Astrocyte (in vitro differentiated cells and primary cell): Measurements from ENCODE around the gene PRIM2. TPM values are rescaled to one million over a fixed set of nuclear protein-coding genes. Genes with fewer than 3 reads are reported as not detected.
"Not testable (repeated sequence)": the region's sequence is repeated elsewhere in the genome, so short reads cannot be mapped to it uniquely, and the experiment has no call there.

ENCODE experiments used
- DNase-seq: peaks from one replicate; pipeline ENCODE4 v3.0.0-alpha.2; 2010; ENCODE audit warnings: low read depth
- FAIRE-seq: peaks from 2 replicates; lab custom pipeline; 2011; peaks lifted over from hg19 to GRCh38; lab: Jason Lieb, UNC
- H2AFZ ChIP-seq: 2 replicates; pipeline ENCODE4 v1.6.0; 2012; ENCODE audit warnings: low read depth, low read length, inconsistent platforms
- H3K27ac ChIP-seq: 2 replicates; pipeline ENCODE4 v1.5.1; 2011; ENCODE audit warnings: low read depth, low read length, inconsistent platforms
- H3K27me3 ChIP-seq: 2 replicates; pipeline ENCODE4 v1.6.0; 2011; ENCODE audit warnings: low read length, inconsistent platforms; ENCODE audit not compliant: insufficient read depth
- H3K36me3 ChIP-seq: 2 replicates; pipeline ENCODE4 v1.5.1; 2011; ENCODE audit warnings: low read length, inconsistent platforms; ENCODE audit not compliant: insufficient read depth
- H3K4me1 ChIP-seq: 2 replicates; pipeline ENCODE4 v1.5.1; 2011; ENCODE audit warnings: low read length, inconsistent platforms; ENCODE audit not compliant: insufficient read depth
- H3K4me2 ChIP-seq: 2 replicates; pipeline ENCODE4 v1.6.0; 2012; ENCODE audit warnings: low read length, inconsistent platforms
- H3K4me3 ChIP-seq: 2 replicates; pipeline ENCODE4 v1.5.1; 2011; ENCODE audit warnings: low read depth, mild to moderate bottlenecking, low read length, inconsistent platforms; ENCODE audit not compliant: insufficient read depth
- H3K79me2 ChIP-seq: 2 replicates; pipeline ENCODE4 v1.6.0; 2012; ENCODE audit warnings: mild to moderate bottlenecking, low read length, inconsistent platforms; ENCODE audit not compliant: insufficient read depth
- H3K9ac ChIP-seq: 2 replicates; pipeline ENCODE4 v1.6.0; 2012; ENCODE audit warnings: mild to moderate bottlenecking, low read length, inconsistent platforms
- H3K9me3 ChIP-seq: 2 replicates; pipeline ENCODE4 v1.5.1; 2012; ENCODE audit warnings: low read depth, mild to moderate bottlenecking, low read length, inconsistent platforms; ENCODE audit not compliant: insufficient read depth
- H4K20me1 ChIP-seq: 2 replicates; pipeline ENCODE4 v1.6.0; 2012; ENCODE audit warnings: low read length, inconsistent platforms; ENCODE audit not compliant: insufficient read depth
- H3K27ac Mint-ChIP-seq: one replicate; pipeline ENCODE4 v1.8.0; 2021; ENCODE audit warnings: mild to moderate bottlenecking, mixed read lengths; ENCODE audit not compliant: unreplicated experiment
- H3K27me3 Mint-ChIP-seq: one replicate; pipeline ENCODE4 v1.8.0; 2021; ENCODE audit warnings: low read depth, mixed read lengths; ENCODE audit not compliant: unreplicated experiment
- H3K36me3 Mint-ChIP-seq: one replicate; pipeline ENCODE4 v1.8.0; 2021; ENCODE audit warnings: low read depth, mixed read lengths; ENCODE audit not compliant: unreplicated experiment
- H3K4me1 Mint-ChIP-seq: one replicate; pipeline ENCODE4 v1.8.0; 2021; ENCODE audit warnings: low read depth, mixed read lengths; ENCODE audit not compliant: unreplicated experiment
- H3K4me3 Mint-ChIP-seq: one replicate; pipeline ENCODE4 v1.8.0; 2021; ENCODE audit warnings: mild to moderate bottlenecking, moderate library complexity, mixed read lengths; ENCODE audit not compliant: unreplicated experiment
- H3K9me3 Mint-ChIP-seq: one replicate; pipeline ENCODE4 v1.8.0; 2021; ENCODE audit warnings: mild to moderate bottlenecking, mixed read lengths; ENCODE audit not compliant: unreplicated experiment
- CTCF ChIP-seq: IDR thresholded peaks from 2 replicates; pipeline ENCODE4 v1.5.1; 2011; ENCODE audit warnings: low read depth, mild to moderate bottlenecking, inconsistent platforms, low read length, moderate library complexity; ENCODE audit not compliant: insufficient read depth
- total RNA-seq: library from RNA; stranded (reverse); gene quantifications from 2 replicates; pipeline ENCODE4 v1.2.1, GENCODE V29; 2021

Gene PRIM2
- total RNA-seq, 1 donor from 2014 or later: 11.9 TPM

GRCh38 chr6:57535994-57536393, 218.6 kb downstream of the PRIM2 start:
- not testable (repeated sequence) for H4K20me1 ChIP-seq, H3K9me3 Mint-ChIP-seq, H3K4me1 Mint-ChIP-seq, H3K4me2 ChIP-seq, H2AFZ ChIP-seq, H3K36me3 ChIP-seq, H3K27me3 ChIP-seq, H3K4me3 ChIP-seq, H3K9ac ChIP-seq, H3K9me3 ChIP-seq, H3K4me1 ChIP-seq, H3K27ac ChIP-seq, H3K27me3 Mint-ChIP-seq, H3K4me3 Mint-ChIP-seq, H3K79me2 ChIP-seq, H3K27ac Mint-ChIP-seq, H3K36me3 Mint-ChIP-seq
- peak; percentile 18 for DNase-seq
- peak; percentile 5 for FAIRE-seq
- peak; percentile 26 for TF ChIP-seq CTCF

GRCh38 chr6:57537916-57538315, 220.5 kb downstream of the PRIM2 start:
- not testable (repeated sequence) for H3K36me3 Mint-ChIP-seq, H3K4me3 Mint-ChIP-seq, H3K27ac ChIP-seq, H2AFZ ChIP-seq, H3K9ac ChIP-seq, H3K4me1 Mint-ChIP-seq, H3K27ac Mint-ChIP-seq, H4K20me1 ChIP-seq, H3K27me3 Mint-ChIP-seq, H3K4me2 ChIP-seq, H3K79me2 ChIP-seq, H3K4me1 ChIP-seq, H3K36me3 ChIP-seq, H3K27me3 ChIP-seq, H3K9me3 Mint-ChIP-seq, H3K9me3 ChIP-seq, H3K4me3 ChIP-seq, FAIRE-seq, DNase-seq

- H3K9ac ChIP-seq, DNase-seq, H3K4me3 Mint-ChIP-seq, H4K20me1 ChIP-seq, H3K79me2 ChIP-seq, FAIRE-seq, H3K4me3 ChIP-seq, H3K9me3 ChIP-seq, H3K4me1 Mint-ChIP-seq, H3K27ac Mint-ChIP-seq, H3K27me3 ChIP-seq, H2AFZ ChIP-seq, H3K27ac ChIP-seq, H3K4me2 ChIP-seq, H3K4me1 ChIP-seq, H3K27me3 Mint-ChIP-seq, H3K9me3 Mint-ChIP-seq, H3K36me3 Mint-ChIP-seq, H3K36me3 ChIP-seq: not testable (repeated sequence)
Measured at GRCh38 chr6:57551961-57552360, 234.5 kb downstream of the PRIM2 start.

- not testable (repeated sequence) for H3K9ac ChIP-seq, FAIRE-seq, H3K27ac ChIP-seq, H3K27me3 ChIP-seq, H3K79me2 ChIP-seq, DNase-seq, H3K4me2 ChIP-seq, H3K4me3 Mint-ChIP-seq, H4K20me1 ChIP-seq, H3K27me3 Mint-ChIP-seq, H3K36me3 ChIP-seq, H3K4me1 ChIP-seq, H3K9me3 Mint-ChIP-seq, H3K36me3 Mint-ChIP-seq, H3K27ac Mint-ChIP-seq, H3K4me3 ChIP-seq, H3K4me1 Mint-ChIP-seq, H3K9me3 ChIP-seq, H2AFZ ChIP-seq
Measured at GRCh38 chr6:57557855-57558254, 240.4 kb downstream of the PRIM2 start.

- not testable (repeated sequence) for H3K9ac ChIP-seq, H3K4me3 Mint-ChIP-seq, H3K36me3 ChIP-seq, FAIRE-seq, H3K79me2 ChIP-seq, H3K4me2 ChIP-seq, H3K4me1 Mint-ChIP-seq, H3K9me3 ChIP-seq, H3K27ac Mint-ChIP-seq, H2AFZ ChIP-seq, H3K4me3 ChIP-seq, H3K36me3 Mint-ChIP-seq, H3K27ac ChIP-seq, H3K9me3 Mint-ChIP-seq, H3K27me3 ChIP-seq, H4K20me1 ChIP-seq, H3K27me3 Mint-ChIP-seq, H3K4me1 ChIP-seq, DNase-seq
Measured at GRCh38 chr6:57559170-57559569, 241.7 kb downstream of the PRIM2 start.

GRCh38 chr6:57562233-57562632, 244.8 kb downstream of the PRIM2 start:
- H3K4me1 Mint-ChIP-seq, FAIRE-seq, H3K27me3 ChIP-seq, H3K27me3 Mint-ChIP-seq, H3K4me3 Mint-ChIP-seq, DNase-seq, H3K4me2 ChIP-seq, H3K9me3 Mint-ChIP-seq, H3K27ac ChIP-seq, H3K9ac ChIP-seq, H3K79me2 ChIP-seq, H3K9me3 ChIP-seq, H4K20me1 ChIP-seq, H3K36me3 Mint-ChIP-seq, H2AFZ ChIP-seq, H3K27ac Mint-ChIP-seq, H3K4me3 ChIP-seq, H3K4me1 ChIP-seq, H3K36me3 ChIP-seq: not testable (repeated sequence)
